GM12878 (cell line): ENCODE data around the gene GALK2.

ENCODE experiments used
- ATF3 ChIP-seq: IDR thresholded peaks from 2 replicates; pipeline ENCODE4 v1.6.1; 2011; ENCODE audit warnings: low read depth, mild to moderate bottlenecking, low read length, moderate library complexity, borderline replicate concordance; ENCODE audit errors: extremely low read depth
- CHD2 ChIP-seq: IDR thresholded peaks from 2 replicates; pipeline ENCODE4 v1.6.1; 2011; ENCODE audit warnings: low read depth, low read length, improper control_type of control experiment, borderline replicate concordance
- CTCF ChIP-seq, 3 experiments: IDR thresholded peaks in 2 of 3; conservative IDR thresholded peaks in 1 of 3; 2 replicates each; pipeline ENCODE4 v1.5.1; 2011; ENCODE audit warnings: low read depth in 3 of 3, low read length in 3 of 3, mild to moderate bottlenecking in 3 of 3, control low read depth in 2 of 3, moderate library complexity in 2 of 3, inconsistent platforms in 1 of 3, mixed read lengths in 1 of 3; ENCODE audit not compliant: control insufficient read depth in 2 of 3, insufficient read depth in 1 of 3; ENCODE audit errors: extremely low read depth in 1 of 3
- CUX1 ChIP-seq: IDR thresholded peaks from 2 replicates; pipeline ENCODE4 v1.6.1; 2012; ENCODE audit warnings: improper control_type of control experiment, low read depth, low read length; ENCODE audit not compliant: insufficient replicate concordance
- EGR1 ChIP-seq, 2 experiments: IDR thresholded peaks; 1 replicate in 1 of 2; 2 replicates in 1 of 2; pipeline ENCODE4 v1.6.1; 2011 to 2012; ENCODE audit warnings: low read depth in 2 of 2, low read length in 2 of 2, borderline replicate concordance in 1 of 2, mild to moderate bottlenecking in 1 of 2, moderate library complexity in 1 of 2
- ESRRA ChIP-seq: IDR thresholded peaks from 2 replicates; pipeline ENCODE4 v1.6.1; 2012; ENCODE audit warnings: mild to moderate bottlenecking, low read length, improper control_type of control experiment
- GABPA ChIP-seq: IDR thresholded peaks from 2 replicates; pipeline ENCODE4 v1.6.1; 2014; ENCODE audit warnings: antibody characterized with exemption, low read depth, mild to moderate bottlenecking, inconsistent platforms
- HDGF ChIP-seq: fragments of 450-650 bp; IDR thresholded peaks from 2 replicates; pipeline ENCODE4 v1.6.1; 2016; ENCODE audit warnings: antibody characterized with exemption
- JUNB ChIP-seq: IDR thresholded peaks from 2 replicates; pipeline ENCODE4 v1.6.1; 2016; ENCODE audit warnings: antibody characterized with exemption, mild to moderate bottlenecking
- NBN ChIP-seq: fragments of 450-650 bp; IDR thresholded peaks from 2 replicates; pipeline ENCODE4 v1.6.1; 2016
- NKRF ChIP-seq: fragments of 450-650 bp; conservative IDR thresholded peaks from 2 replicates; pipeline ENCODE4 v1.6.1; 2017; ENCODE audit warnings: mild to moderate bottlenecking, moderate library complexity
- POLR2A ChIP-seq: IDR thresholded peaks from 2 replicates; pipeline ENCODE4 v1.6.1; 2011; ENCODE audit warnings: low read depth, mild to moderate bottlenecking, low read length
- RELA ChIP-seq: fragments of 450-650 bp; IDR thresholded peaks from 2 replicates; pipeline ENCODE4 v1.8.0; 2014; ENCODE audit warnings: borderline replicate concordance; ENCODE audit not compliant: partially characterized antibody
- YY1 ChIP-seq: IDR thresholded peaks from 2 replicates; pipeline ENCODE4 v1.6.1; 2011; ENCODE audit warnings: low read depth, mild to moderate bottlenecking, low read length

GRCh38 chr15:49339656-49340055 lies 169.6 kb downstream of the GALK2 start:
- TF ChIP-seq HDGF (no peak), JUNB (no peak), NKRF (no peak), CHD2 (no peak), NBN (no peak), EGR1 (IDR thresholded peaks at IDR 0.05; ENCODE audit: borderline replicate concordance in 1 of 2, low read depth in 2 of 2, low read length in 2 of 2) (no peak), POLR2A (no peak), CTCF (IDR thresholded peaks at IDR 0.05 in 2 of 3, conservative IDR thresholded peaks at IDR 0.05 in 1 of 3; ENCODE audit: control insufficient read depth in 2 of 3, extremely low read depth in 1 of 3, insufficient read depth in 1 of 3, low read depth in 3 of 3, low read length in 3 of 3) (no peak), RELA (no peak), ESRRA (no peak), ATF3 (no peak), CUX1 (no peak), YY1 (no peak), GABPA (no peak)
